H1 (cell line): Measurements from ENCODE around the gene SASH3. TPM values are rescaled to one million over a fixed set of nuclear protein-coding genes. Genes with fewer than 3 reads are reported as not detected.

Source experiments
- CTCF ChIA-PET: fragments of 300-600 bp; sonication (Branson Sonifier 250); formaldehyde crosslinking; loops from one replicate; lab custom pipeline; 2021; ENCODE audit not compliant: partially characterized antibody; lab: Charles Lee
- POLR2A ChIA-PET: fragments of 300-600 bp; sonication (Branson Sonifier 250); formaldehyde crosslinking; loops from one replicate; lab custom pipeline; 2021; ENCODE audit warnings: inconsistent platforms; ENCODE audit not compliant: partially characterized antibody; lab: Charles Lee
- DNase-seq, 2 experiments: peaks; one replicate each; pipeline versions ENCODE4 v3.0.0 to v3.0.0-alpha.2; 2010 to 2022; ENCODE audit warnings: low spot score in 2 of 2, low read depth in 1 of 2, mixed read lengths in 1 of 2
- FAIRE-seq: peaks from 2 replicates; lab custom pipeline; 2011; peaks lifted over from hg19 to GRCh38; lab: Jason Lieb, UNC
- H2AFZ ChIP-seq: 2 replicates; pipeline ENCODE4 v1.8.1; 2012; ENCODE audit warnings: low read length, inconsistent platforms
- H2AK5ac ChIP-seq: 2 replicates; pipeline ENCODE4 v1.6.1; 2013; ENCODE audit warnings: low read depth, low read length
- H2BK120ac ChIP-seq: replicated peaks from 2 replicates; pipeline ENCODE3; 2013; ENCODE audit warnings: low read depth, low read length, inconsistent platforms
- H2BK12ac ChIP-seq: 2 replicates; pipeline ENCODE4 v1.6.1; 2013; ENCODE audit warnings: low read depth, low read length
- H2BK15ac ChIP-seq: 2 replicates; pipeline ENCODE4 v1.6.1; 2013; ENCODE audit warnings: low read length
- H2BK20ac ChIP-seq: 2 replicates; pipeline ENCODE4 v1.6.1; 2013; ENCODE audit warnings: low read length
- H2BK5ac ChIP-seq: 2 replicates; pipeline ENCODE4 v1.6.1; 2013; ENCODE audit warnings: low read depth, low read length
- H3K14ac ChIP-seq: 2 replicates; pipeline ENCODE4 v1.6.1; 2013; ENCODE audit warnings: inconsistent platforms; ENCODE audit not compliant: insufficient read length
- H3K18ac ChIP-seq: 2 replicates; pipeline ENCODE4 v1.6.1; 2013; ENCODE audit warnings: low read length; ENCODE audit errors: extremely low read depth
- H3K23ac ChIP-seq: 2 replicates; pipeline ENCODE4 v1.6.1; 2013; ENCODE audit warnings: inconsistent platforms; ENCODE audit not compliant: insufficient read length
- H3K23me2 ChIP-seq: 2 replicates; pipeline ENCODE4 v1.6.1; 2013; ENCODE audit warnings: low read depth, low read length
- H3K27ac ChIP-seq: 2 replicates; pipeline ENCODE4 v1.6.1; 2011; ENCODE audit warnings: low read depth, low read length, inconsistent platforms
- H3K27me3 ChIP-seq, 4 experiments: replicated peaks in 1 of 4; 1 replicate in 1 of 4; 2 replicates in 3 of 4; pipeline versions ENCODE4 v1.6.1 to v1.8.1; 2011 to 2013; ENCODE audit warnings: low read length in 3 of 4, mild to moderate bottlenecking in 3 of 4, inconsistent platforms in 2 of 4, mixed read lengths in 2 of 4, moderate library complexity in 1 of 4; ENCODE audit not compliant: control insufficient read depth in 3 of 4, insufficient read depth in 3 of 4; ENCODE audit errors: extremely low read depth in 1 of 4
- H3K36me3 ChIP-seq, 4 experiments: 2 replicates each; pipeline versions ENCODE4 v1.6.1 to v1.8.1; 2011 to 2013; ENCODE audit warnings: mild to moderate bottlenecking in 4 of 4, low read length in 3 of 4, moderate library complexity in 2 of 4, control low read depth in 1 of 4, inconsistent platforms in 1 of 4; ENCODE audit not compliant: insufficient read depth in 4 of 4, control insufficient read depth in 2 of 4
- H3K4ac ChIP-seq: replicated peaks from 2 replicates; pipeline ENCODE3; 2013; ENCODE audit warnings: low read length, low read depth, mixed read lengths, inconsistent platforms; ENCODE audit not compliant: insufficient read length
- H3K4me1 ChIP-seq, 4 experiments: replicated peaks in 1 of 4; 1 replicate in 1 of 4; 2 replicates in 3 of 4; pipeline versions ENCODE4 v1.6.1 to v1.8.1; 2011 to 2013; ENCODE audit warnings: low read length in 3 of 4, inconsistent platforms in 2 of 4, mixed read lengths in 1 of 4; ENCODE audit not compliant: insufficient read depth in 4 of 4, control insufficient read depth in 3 of 4
- H3K4me2 ChIP-seq, 2 experiments: 2 replicates each; pipeline versions ENCODE4 v1.6.1 to v1.8.1; 2011 to 2013; ENCODE audit warnings: low read depth in 2 of 2, low read length in 2 of 2, control low read depth in 1 of 2, inconsistent platforms in 1 of 2, mild to moderate bottlenecking in 1 of 2; ENCODE audit not compliant: insufficient read depth in 1 of 2
- H3K4me3 ChIP-seq, 4 experiments: fragments of 200-600, 300-600 bp in 1 of 4; sonication (generic), shearing (Covaris generic), sonication (Bioruptor Twin) in 1 of 4; 2 replicates each; pipeline versions ENCODE4 v1.5.1 to v1.8.1; 2011 to 2016; ENCODE audit warnings: low read length in 4 of 4, low read depth in 3 of 4, control low read depth in 2 of 4, inconsistent platforms in 2 of 4, mild to moderate bottlenecking in 2 of 4, mixed read lengths in 1 of 4, moderate library complexity in 1 of 4; ENCODE audit not compliant: insufficient read depth in 2 of 4; ENCODE audit errors: extremely low read depth in 1 of 4
- H3K56ac ChIP-seq: replicated peaks from 2 replicates; pipeline ENCODE3; 2013; ENCODE audit warnings: low read depth, mild to moderate bottlenecking, mixed read lengths, low read length, inconsistent platforms; ENCODE audit not compliant: insufficient read length
- H3K79me1 ChIP-seq: 2 replicates; pipeline ENCODE4 v1.6.1; 2013; ENCODE audit warnings: low read depth, low read length, control low read depth
- H3K79me2 ChIP-seq, 2 experiments: 2 replicates each; pipeline versions ENCODE4 v1.6.1 to v1.8.1; 2012 to 2013; ENCODE audit warnings: low read length in 2 of 2, mild to moderate bottlenecking in 2 of 2, inconsistent platforms in 1 of 2; ENCODE audit not compliant: insufficient read depth in 2 of 2, control insufficient read depth in 1 of 2
- H3K9ac ChIP-seq, 4 experiments: replicated peaks in 1 of 4; 1 replicate in 1 of 4; 2 replicates in 3 of 4; pipeline versions ENCODE4 v1.6.1 to v1.8.1; 2011 to 2013; ENCODE audit warnings: low read depth in 3 of 4, low read length in 3 of 4, control low read depth in 2 of 4, mild to moderate bottlenecking in 2 of 4, moderate library complexity in 2 of 4, inconsistent platforms in 1 of 4; ENCODE audit errors: extremely low read depth in 1 of 4
- H3K9me3 ChIP-seq, 2 experiments: 2 replicates each; pipeline versions ENCODE4 v1.6.1 to v1.8.1; 2012 to 2013; ENCODE audit warnings: mild to moderate bottlenecking in 2 of 2, moderate library complexity in 2 of 2, control low read depth in 1 of 2, inconsistent platforms in 1 of 2, low read depth in 1 of 2, low read length in 1 of 2, mixed read lengths in 1 of 2; ENCODE audit not compliant: insufficient read depth in 2 of 2
- H4K20me1 ChIP-seq, 2 experiments: replicated peaks in 1 of 2; 2 replicates each; pipeline versions ENCODE3 to v1.8.1; 2011 to 2013; ENCODE audit warnings: inconsistent platforms in 2 of 2, low read length in 2 of 2, mild to moderate bottlenecking in 1 of 2; ENCODE audit not compliant: insufficient read depth in 2 of 2, control insufficient read depth in 1 of 2
- H4K5ac ChIP-seq: 2 replicates; pipeline ENCODE4 v1.6.1; 2013; ENCODE audit warnings: low read length, low read depth, mixed read lengths, inconsistent platforms; ENCODE audit not compliant: insufficient read length
- H4K8ac ChIP-seq: 2 replicates; pipeline ENCODE4 v1.8.0; 2013; ENCODE audit warnings: mild to moderate bottlenecking, moderate library complexity, low read length, inconsistent platforms; ENCODE audit not compliant: insufficient read depth; ENCODE audit errors: extremely low read depth
- H4K91ac ChIP-seq: replicated peaks from 2 replicates; pipeline ENCODE3; 2013; ENCODE audit warnings: low read length, mixed read lengths, inconsistent platforms; ENCODE audit not compliant: insufficient read length
- BCL11A ChIP-seq, 2 experiments: IDR thresholded peaks; one replicate each; pipeline ENCODE4 v1.6.1; 2011; ENCODE audit warnings: low read depth in 2 of 2, low read length in 2 of 2, mild to moderate bottlenecking in 2 of 2
- CHD1 ChIP-seq: IDR thresholded peaks from 2 replicates; pipeline ENCODE4 v1.6.1; 2012; ENCODE audit warnings: low read depth, low read length, improper control_type of control experiment
- CHD2 ChIP-seq: IDR thresholded peaks from 2 replicates; pipeline ENCODE4 v1.6.1; 2012; ENCODE audit warnings: low read length, improper control_type of control experiment
- CREB1 ChIP-seq: IDR thresholded peaks from 2 replicates; pipeline ENCODE4 v1.6.1; 2012; ENCODE audit warnings: inconsistent platforms
- KDM1A ChIP-seq: fragments of 200-600, 300-600 bp; sonication (generic); IDR thresholded peaks from 2 replicates; pipeline ENCODE4 v1.7.1; 2016; ENCODE audit warnings: mild to moderate bottlenecking, low read length, borderline replicate concordance
- PHF8 ChIP-seq: fragments of 200-600 bp; sonication (generic); conservative IDR thresholded peaks from 2 replicates; pipeline ENCODE4 v1.7.1; 2012; ENCODE audit warnings: low read depth, mild to moderate bottlenecking, inconsistent platforms, low read length, moderate library complexity
- RNF2 ChIP-seq: fragments of 200-900, 300-1000 bp; sonication (generic); IDR thresholded peaks from 2 replicates; pipeline ENCODE4 v1.7.1; 2016; ENCODE audit warnings: borderline replicate concordance, low read depth, mild to moderate bottlenecking, antibody characterized with exemption, low read length; ENCODE audit not compliant: poor library complexity, severe bottlenecking; ENCODE audit errors: missing control alignments
- SAP30 ChIP-seq: fragments of 300-600 bp; sonication (generic); IDR thresholded peaks from 2 replicates; pipeline ENCODE4 v1.7.1; 2012; ENCODE audit warnings: low read length, moderate library complexity, mild to moderate bottlenecking, inconsistent platforms; ENCODE audit not compliant: insufficient read depth, insufficient replicate concordance
- SP4 ChIP-seq: IDR thresholded peaks from 2 replicates; pipeline ENCODE4 v1.6.1; 2012; ENCODE audit warnings: low read length, inconsistent platforms
- SUZ12 ChIP-seq: fragments of 200-600 bp; sonication (generic); IDR thresholded peaks from 2 replicates; pipeline ENCODE4 v1.6.1; 2012; ENCODE audit warnings: mild to moderate bottlenecking, inconsistent platforms, low read length, moderate library complexity, mixed read lengths
- WGBS, 2 experiments: shearing (Covaris generic) in 1 of 2; methylation state at CpG; one replicate each; pipeline versions ENCODE4 v1.1.6 to v1.1.7; 2013 to 2015; ENCODE audit warnings: low lambda C conversion rate in 2 of 2, mixed read lengths in 2 of 2, inconsistent platforms in 1 of 2, low coverage in 1 of 2, missing lambda C conversion rate in 1 of 2; ENCODE audit not compliant: insufficient replicate concordance in 2 of 2, insufficient coverage in 1 of 2, insufficient read length in 1 of 2; ENCODE audit errors: extremely low coverage in 1 of 2, missing lambda C conversion rate in 1 of 2; 5-methylcytosine and 5-hydroxymethylcytosine counted together
- polyA plus RNA-seq, 7 experiments: library from polyadenylated mRNA; depleted of rRNA in 3 of 7; stranded (reverse) in 5 of 7; unstranded in 2 of 7; fragments of >200 nt in 5 of 7; fragments of 200-250 nt in 2 of 7; gene quantifications; 1 replicate in 5 of 7; 2 replicates in 1 of 7; 4 replicates in 1 of 7; pipeline versions ENCODE4 v1.2.1 to v1.2.3, GENCODE V29; 2011 to 2013; ENCODE audit warnings: missing spikeins in 2 of 7, mixed read lengths in 2 of 7
- total RNA-seq: library from RNA; stranded (reverse); fragmentation: NEBNext Ultra II Directional; extraction: Animal tissue kit (Norgen Biotek cat#: 25700); gene quantifications from 2 replicates; pipeline ENCODE4 v1.2.1, GENCODE V29; 2021
- TF ChIP-seq, protein P1 (sequence below): IDR thresholded peaks from 2 replicates; pipeline ENCODE4 v1.6.1; 2012; ENCODE audit warnings: low read length, inconsistent platforms

The SASH3 gene
- total and polyA plus RNA-seq, 2 of the 8 experiments (the other 6 are each of a cell fraction or from before 2014, with no cell fraction given) = not detected

DNA sequence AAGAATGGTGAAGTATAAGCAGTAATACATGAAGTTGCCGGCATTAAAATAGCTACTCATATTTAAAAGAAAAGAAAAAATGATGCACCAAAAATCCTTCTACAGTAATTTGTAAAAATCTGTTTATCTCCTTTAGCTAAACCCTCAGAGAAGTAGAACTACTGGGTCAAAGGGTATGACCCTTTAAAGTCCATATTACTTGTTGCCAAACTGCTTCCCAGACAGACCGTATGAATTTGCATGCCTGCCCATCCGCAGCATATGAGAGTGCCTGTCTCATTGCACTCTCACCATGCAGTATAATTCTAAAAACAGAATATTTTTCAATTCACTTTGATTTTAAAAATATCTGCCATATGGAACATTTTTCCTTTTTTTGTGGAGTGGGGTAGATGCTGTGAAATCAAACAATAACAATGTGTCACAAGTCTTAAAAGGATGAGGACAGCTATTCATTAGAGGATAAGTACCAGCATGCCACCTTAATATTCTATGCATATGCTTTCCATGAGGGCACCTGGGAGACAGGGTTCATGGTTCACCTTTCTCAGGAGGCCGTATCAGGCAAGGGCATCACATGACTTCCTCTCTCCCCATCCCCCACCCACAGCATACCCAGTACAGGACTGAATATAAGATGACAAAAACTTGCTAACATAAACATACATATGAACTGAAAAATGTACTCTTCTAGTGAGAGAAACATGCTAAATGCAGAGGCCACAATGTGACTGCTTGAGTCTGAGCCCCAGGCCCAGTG lies 46.2 kb downstream of the SASH3 start:
- Histone ChIP-seq H2AFZ (no peak overlapping the region), H3K4me2 (no peak overlapping the region), H2BK12ac (no peak overlapping the region), H3K23ac (no peak overlapping the region), H3K4ac (no peak overlapping the region), H4K20me1 (no peaks in the 10 kb centered on the region), H2BK20ac (no peak overlapping the region), H3K9ac (no peak overlapping the region), H3K18ac (no peak overlapping the region), H3K4me3 (no peak overlapping the region), H2BK120ac (no peak overlapping the region), H2AK5ac (no peak overlapping the region), H3K27ac (no peak overlapping the region), H2BK5ac (no peak overlapping the region), H3K14ac (no peak overlapping the region), H4K5ac (no peak overlapping the region), H4K8ac (no peak overlapping the region), H3K27me3 (no peaks in the 10 kb centered on the region), H3K4me1 (no peaks in the 10 kb centered on the region), H3K56ac (no peak overlapping the region), H3K79me1 (no peaks in the 10 kb centered on the region; the same call in 1 of the 2 replicates), H2BK15ac (no peak overlapping the region), H3K36me3 (peaks cover 0 to 8% (median 0%) of the 10 kb centered on the region in 4 experiments; a peak in 3 of 8 replicates), H4K91ac (no peak overlapping the region), H3K9me3 (no peaks in the 10 kb centered on the region), H3K79me2 (peaks cover 0 to 2% of the 10 kb centered on the region in 2 experiments; a peak in 1 of 4 replicates), H3K23me2 (no peaks in the 10 kb centered on the region)
- no peak for DNase-seq
- WGBS, 2 experiments = 90% methylated on average over 4 of the region's 4 CpGs; no CpG with 5 or more reads in 1 of the 2 experiments
- FAIRE-seq = no peak
- ChIA-PET POLR2A (no interaction called here), CTCF (interaction anchor here (0.9 to 5.2 kb wide), 5 partner anchors 11 to 228 kb away, joined by 3 to 20 read pairs (median 3); no protein-coding TSS in a partner anchor)
- TF ChIP-seq SP4 (no peak), CHD2 (no peak), SAP30 (no peak), KDM1A (no peak), CHD1 (no peak), RNF2 (no peak), SUZ12 (no peak), BCL11A (IDR thresholded peaks at IDR 0.05; ENCODE audit: low read depth in 2 of 2, low read length in 2 of 2) (no peak), PHF8 (no peak), CREB1 (no peak)
- TF ChIP-seq, protein P1, sequence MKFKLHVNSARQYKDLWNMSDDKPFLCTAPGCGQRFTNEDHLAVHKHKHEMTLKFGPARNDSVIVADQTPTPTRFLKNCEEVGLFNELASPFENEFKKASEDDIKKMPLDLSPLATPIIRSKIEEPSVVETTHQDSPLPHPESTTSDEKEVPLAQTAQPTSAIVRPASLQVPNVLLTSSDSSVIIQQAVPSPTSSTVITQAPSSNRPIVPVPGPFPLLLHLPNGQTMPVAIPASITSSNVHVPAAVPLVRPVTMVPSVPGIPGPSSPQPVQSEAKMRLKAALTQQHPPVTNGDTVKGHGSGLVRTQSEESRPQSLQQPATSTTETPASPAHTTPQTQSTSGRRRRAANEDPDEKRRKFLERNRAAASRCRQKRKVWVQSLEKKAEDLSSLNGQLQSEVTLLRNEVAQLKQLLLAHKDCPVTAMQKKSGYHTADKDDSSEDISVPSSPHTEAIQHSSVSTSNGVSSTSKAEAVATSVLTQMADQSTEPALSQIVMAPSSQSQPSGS = no peak
